Measurements from ENCODE around the gene PLB1. TPM values are rescaled to one million over a fixed set of nuclear protein-coding genes. Genes with fewer than 3 reads are reported as not detected.

Gene PLB1
- total and polyA plus RNA-seq, 2 donors (not counting 1 experiment from before 2014, with no cell fraction given), result 0.25 to 0.51 TPM

DNA sequence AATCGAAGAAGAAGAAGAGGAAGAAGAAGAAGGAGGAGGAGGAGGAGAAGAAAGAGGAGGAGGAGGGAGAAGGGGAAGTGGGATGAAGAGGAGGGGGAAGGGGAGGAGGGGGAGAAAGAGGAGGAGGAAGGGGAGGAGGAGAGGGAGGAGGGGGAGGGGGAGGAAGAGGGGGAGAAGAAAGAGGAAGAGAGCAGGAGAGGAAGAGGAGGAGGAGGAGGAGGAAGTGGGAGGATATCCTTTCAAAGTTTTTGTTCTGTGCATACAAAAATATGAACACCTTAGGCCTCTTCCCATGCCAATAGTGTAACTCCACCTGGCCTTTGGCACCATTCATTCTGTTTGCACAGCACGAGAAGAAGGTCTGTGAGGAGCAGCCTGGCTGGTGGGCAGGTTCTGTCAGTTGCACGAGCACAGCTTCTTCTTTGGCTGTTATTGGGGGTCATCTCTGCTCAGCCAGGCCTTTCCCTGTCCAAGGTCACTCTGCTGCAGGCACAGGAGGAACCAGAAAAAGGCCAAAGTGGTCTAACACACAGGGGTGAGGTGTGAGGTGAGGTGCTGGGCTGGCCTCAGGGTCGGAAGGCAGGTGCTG lies 25.8 kb upstream of the PLB1 start:
- ChIA-PET POLR2A (no interaction called here), CTCF (no interaction called here)
- H3K4me3 Mint-ChIP-seq, result no peak overlapping the region
- 94% methylated on average over 2 of the region's 4 CpGs for WGBS (ENCODE audit: insufficient coverage)
- H3K4me3 ChIP-seq (ENCODE audit: control extremely low read depth in 1 of 5, extremely low read depth in 1 of 5, insufficient read depth in 1 of 5, low read depth in 2 of 5, low read length in 4 of 5), result no peak overlapping the region
- no peak overlapping the region for H3K27ac Mint-ChIP-seq
- no peak overlapping the region for H3K27ac ChIP-seq (ENCODE audit: low read length in 2 of 2)
- H2AFZ ChIP-seq (ENCODE audit: insufficient read depth, low read depth, low read length, poor library complexity, severe bottlenecking), result no peak overlapping the region
- DNase-seq (no peak), ATAC-seq (ENCODE audit: low read depth) (no peak)
- peaks cover under 1% of the 10 kb centered on the region for H3K9me3 Mint-ChIP-seq (ENCODE audit: insufficient read depth)
- H3K4me1 Mint-ChIP-seq, result no peaks in the 10 kb centered on the region
- TF ChIP-seq, protein P1, sequence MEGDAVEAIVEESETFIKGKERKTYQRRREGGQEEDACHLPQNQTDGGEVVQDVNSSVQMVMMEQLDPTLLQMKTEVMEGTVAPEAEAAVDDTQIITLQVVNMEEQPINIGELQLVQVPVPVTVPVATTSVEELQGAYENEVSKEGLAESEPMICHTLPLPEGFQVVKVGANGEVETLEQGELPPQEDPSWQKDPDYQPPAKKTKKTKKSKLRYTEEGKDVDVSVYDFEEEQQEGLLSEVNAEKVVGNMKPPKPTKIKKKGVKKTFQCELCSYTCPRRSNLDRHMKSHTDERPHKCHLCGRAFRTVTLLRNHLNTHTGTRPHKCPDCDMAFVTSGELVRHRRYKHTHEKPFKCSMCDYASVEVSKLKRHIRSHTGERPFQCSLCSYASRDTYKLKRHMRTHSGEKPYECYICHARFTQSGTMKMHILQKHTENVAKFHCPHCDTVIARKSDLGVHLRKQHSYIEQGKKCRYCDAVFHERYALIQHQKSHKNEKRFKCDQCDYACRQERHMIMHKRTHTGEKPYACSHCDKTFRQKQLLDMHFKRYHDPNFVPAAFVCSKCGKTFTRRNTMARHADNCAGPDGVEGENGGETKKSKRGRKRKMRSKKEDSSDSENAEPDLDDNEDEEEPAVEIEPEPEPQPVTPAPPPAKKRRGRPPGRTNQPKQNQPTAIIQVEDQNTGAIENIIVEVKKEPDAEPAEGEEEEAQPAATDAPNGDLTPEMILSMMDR (IDR thresholded peaks at IDR 0.05), result no peak
- TF ChIP-seq EZH2 (IDR thresholded peaks at IDR 0.05; ENCODE audit: borderline replicate concordance, insufficient read depth, low read depth, low read length, poor library complexity, severe bottlenecking), result no peak
- H3K9me3 ChIP-seq (ENCODE audit: control extremely low read depth in 1 of 3, control insufficient read depth in 2 of 3, insufficient read depth in 1 of 3, low read length in 2 of 3), result peaks cover 0 to 3% (median 0%) of the 10 kb centered on the region in 3 donors
- no peaks in the 10 kb centered on the region for H3K4me1 ChIP-seq (ENCODE audit: control insufficient read depth in 2 of 2, insufficient read depth in 2 of 2, low read length in 2 of 2)
- no peaks in the 10 kb centered on the region for H3K36me3 ChIP-seq (replicated peaks in 1 of 2; ENCODE audit: control extremely low read depth in 1 of 2, control insufficient read depth in 1 of 2, extremely low read depth in 1 of 2, insufficient read depth in 2 of 2, low read length in 1 of 2)
- no peak overlapping the region for H3K9ac ChIP-seq (ENCODE audit: low read length)
- H3K27me3 Mint-ChIP-seq, result peaks cover 14% of the 10 kb centered on the region
- no peaks in the 10 kb centered on the region for H4K20me1 ChIP-seq (ENCODE audit: control insufficient read depth, insufficient read depth, low read length, poor library complexity, severe bottlenecking)
- H3K79me2 ChIP-seq (ENCODE audit: control insufficient read depth, insufficient read depth, low read length), result no peaks in the 10 kb centered on the region
- peaks cover 0 to 7% (median 0%) of the 10 kb centered on the region in 4 experiments for H3K27me3 ChIP-seq (replicated peaks in 1 of 4; ENCODE audit: control extremely low read depth in 1 of 4, control insufficient read depth in 3 of 4, insufficient read depth in 4 of 4, low read length in 3 of 4)
- intact Hi-C loops (cut with micrococcal nuclease), result no loop called here
- H3K4me2 ChIP-seq (replicated peaks; ENCODE audit: low read depth, low read length, poor library complexity, severe bottlenecking), result no peak overlapping the region

DNA sequence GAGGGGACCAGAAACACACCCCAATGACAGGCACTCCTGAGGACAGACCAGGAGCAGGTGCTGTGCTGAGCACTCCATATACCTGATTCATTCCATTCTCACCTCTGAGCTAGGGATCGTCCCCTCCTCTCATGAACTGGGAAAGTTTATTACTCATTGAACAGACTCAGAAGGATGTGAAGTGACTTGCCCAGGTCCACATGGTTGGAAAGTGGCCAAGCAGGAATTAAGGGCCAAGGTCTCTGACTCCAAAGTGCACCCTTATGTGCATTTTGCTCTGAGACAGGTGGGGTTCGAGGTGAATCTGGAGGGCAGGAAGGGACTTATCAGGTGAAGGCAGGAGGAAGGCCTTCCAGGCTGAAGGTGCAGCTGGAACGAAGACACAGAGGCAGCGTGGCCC lies 25.1 kb upstream of the PLB1 start:
- DNase-seq (no peak), ATAC-seq (ENCODE audit: low read depth) (no peak)
- Histone ChIP-seq H3K9ac (ENCODE audit: low read length) (no peak overlapping the region), H3K4me2 (replicated peaks; ENCODE audit: low read depth, low read length, poor library complexity, severe bottlenecking) (no peak overlapping the region), H3K4me1 (ENCODE audit: control insufficient read depth in 2 of 2, insufficient read depth in 2 of 2, low read length in 2 of 2) (no peaks in the 10 kb centered on the region), H3K27me3 (replicated peaks in 1 of 4; ENCODE audit: control extremely low read depth in 1 of 4, control insufficient read depth in 3 of 4, insufficient read depth in 4 of 4, low read length in 3 of 4) (peaks cover 0 to 7% (median 0%) of the 10 kb centered on the region in 4 experiments), H4K20me1 (ENCODE audit: control insufficient read depth, insufficient read depth, low read length, poor library complexity, severe bottlenecking) (no peaks in the 10 kb centered on the region), H3K36me3 (replicated peaks in 1 of 2; ENCODE audit: control extremely low read depth in 1 of 2, control insufficient read depth in 1 of 2, extremely low read depth in 1 of 2, insufficient read depth in 2 of 2, low read length in 1 of 2) (no peaks in the 10 kb centered on the region), H3K27ac (ENCODE audit: low read length in 2 of 2) (no peak overlapping the region), H3K9me3 (ENCODE audit: control extremely low read depth in 1 of 3, control insufficient read depth in 2 of 3, insufficient read depth in 1 of 3, low read length in 2 of 3) (peaks cover 0 to 3% (median 0%) of the 10 kb centered on the region in 3 donors), H3K79me2 (ENCODE audit: control insufficient read depth, insufficient read depth, low read length) (no peaks in the 10 kb centered on the region), H2AFZ (ENCODE audit: insufficient read depth, low read depth, low read length, poor library complexity, severe bottlenecking) (no peak overlapping the region), H3K4me3 (ENCODE audit: control extremely low read depth in 1 of 5, extremely low read depth in 1 of 5, insufficient read depth in 1 of 5, low read depth in 2 of 5, low read length in 4 of 5) (no peak overlapping the region)
- Mint-ChIP-seq H3K4me1 (no peaks in the 10 kb centered on the region), H3K4me3 (no peak overlapping the region), H3K9me3 (ENCODE audit: insufficient read depth) (peaks cover 3% of the 10 kb centered on the region), H3K27me3 (peaks cover 11% of the 10 kb centered on the region), H3K27ac (no peak overlapping the region)
- TF ChIP-seq, protein P1 (IDR thresholded peaks at IDR 0.05), result no peak
- TF ChIP-seq EZH2 (IDR thresholded peaks at IDR 0.05; ENCODE audit: borderline replicate concordance, insufficient read depth, low read depth, low read length, poor library complexity, severe bottlenecking), result no peak
- intact Hi-C loops (cut with micrococcal nuclease), result no loop called here
- POLR2A ChIA-PET, result no interaction called here
- WGBS (ENCODE audit: insufficient coverage), result 85% methylated on average over 3 of the region's 4 CpGs
- CTCF ChIA-PET, result no interaction called here
